Bronchial epithelial cell (primary cell): ENCODE measurements around the gene CGNL1. TPM values are rescaled to one million over a fixed set of nuclear protein-coding genes. Genes with fewer than 3 reads are reported as not detected.

Experiments used
- DNase-seq: peaks from one replicate; pipeline ENCODE4 v3.0.0-alpha.2; 2010; ENCODE audit warnings: low read depth
- FAIRE-seq: peaks from 2 replicates; lab custom pipeline; 2011; peaks lifted over from hg19 to GRCh38; lab: Jason Lieb, UNC
- H3K27me3 ChIP-seq: 2 replicates; pipeline ENCODE4 v1.5.1; 2011; ENCODE audit warnings: low read length; ENCODE audit not compliant: control insufficient read depth, insufficient read depth
- H3K36me3 ChIP-seq: 2 replicates; pipeline ENCODE4 v1.5.1; 2011; ENCODE audit warnings: low read length; ENCODE audit not compliant: control insufficient read depth, insufficient read depth
- H3K4me3 ChIP-seq: 2 replicates; pipeline ENCODE4 v1.5.1; 2011; ENCODE audit warnings: mild to moderate bottlenecking, low read depth, low read length, control low read depth
- total RNA-seq: library from RNA; depleted of rRNA; stranded (reverse); fragments of >200 nt; gene quantifications from 2 replicates; pipeline ENCODE4 v1.2.1, GENCODE V29; 2014
- TF ChIP-seq, protein P1 (sequence below): IDR thresholded peaks from 2 replicates; pipeline ENCODE4 v1.5.1; 2011; ENCODE audit warnings: mild to moderate bottlenecking, moderate library complexity, low read length, control low read depth, inconsistent platforms; ENCODE audit not compliant: insufficient read depth, severe bottlenecking

CGNL1 gene
- total RNA-seq, 1 donor from 2014 or later, result 0.53 TPM

DNA sequence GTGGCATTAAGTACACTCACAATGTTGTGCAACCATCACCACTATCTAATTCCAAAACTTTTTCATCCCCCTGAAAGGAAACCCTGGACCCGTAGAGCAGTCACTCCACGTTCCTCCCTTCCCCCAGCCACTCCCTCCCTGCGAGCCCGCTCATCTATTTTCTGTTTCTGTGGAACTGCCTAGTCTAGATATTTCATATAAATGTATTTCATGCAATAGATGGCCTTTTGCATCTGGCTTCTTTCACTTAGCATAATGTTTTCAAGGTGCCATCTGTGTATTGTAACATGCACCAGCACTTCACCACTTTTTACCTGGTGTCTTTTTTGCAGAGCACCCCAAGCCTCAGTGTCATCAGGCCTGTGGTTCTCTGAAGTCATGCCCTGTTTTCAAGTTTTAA lies 10.7 kb downstream of the CGNL1 start:
- no peaks in the 10 kb centered on the region for H3K27me3 ChIP-seq
- TF ChIP-seq, protein P1, sequence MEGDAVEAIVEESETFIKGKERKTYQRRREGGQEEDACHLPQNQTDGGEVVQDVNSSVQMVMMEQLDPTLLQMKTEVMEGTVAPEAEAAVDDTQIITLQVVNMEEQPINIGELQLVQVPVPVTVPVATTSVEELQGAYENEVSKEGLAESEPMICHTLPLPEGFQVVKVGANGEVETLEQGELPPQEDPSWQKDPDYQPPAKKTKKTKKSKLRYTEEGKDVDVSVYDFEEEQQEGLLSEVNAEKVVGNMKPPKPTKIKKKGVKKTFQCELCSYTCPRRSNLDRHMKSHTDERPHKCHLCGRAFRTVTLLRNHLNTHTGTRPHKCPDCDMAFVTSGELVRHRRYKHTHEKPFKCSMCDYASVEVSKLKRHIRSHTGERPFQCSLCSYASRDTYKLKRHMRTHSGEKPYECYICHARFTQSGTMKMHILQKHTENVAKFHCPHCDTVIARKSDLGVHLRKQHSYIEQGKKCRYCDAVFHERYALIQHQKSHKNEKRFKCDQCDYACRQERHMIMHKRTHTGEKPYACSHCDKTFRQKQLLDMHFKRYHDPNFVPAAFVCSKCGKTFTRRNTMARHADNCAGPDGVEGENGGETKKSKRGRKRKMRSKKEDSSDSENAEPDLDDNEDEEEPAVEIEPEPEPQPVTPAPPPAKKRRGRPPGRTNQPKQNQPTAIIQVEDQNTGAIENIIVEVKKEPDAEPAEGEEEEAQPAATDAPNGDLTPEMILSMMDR, result no peak
- no peaks in the 10 kb centered on the region for H3K36me3 ChIP-seq
- DNase-seq (no peak), FAIRE-seq (no peak)
- H3K4me3 ChIP-seq, result no peak overlapping the region

DNA sequence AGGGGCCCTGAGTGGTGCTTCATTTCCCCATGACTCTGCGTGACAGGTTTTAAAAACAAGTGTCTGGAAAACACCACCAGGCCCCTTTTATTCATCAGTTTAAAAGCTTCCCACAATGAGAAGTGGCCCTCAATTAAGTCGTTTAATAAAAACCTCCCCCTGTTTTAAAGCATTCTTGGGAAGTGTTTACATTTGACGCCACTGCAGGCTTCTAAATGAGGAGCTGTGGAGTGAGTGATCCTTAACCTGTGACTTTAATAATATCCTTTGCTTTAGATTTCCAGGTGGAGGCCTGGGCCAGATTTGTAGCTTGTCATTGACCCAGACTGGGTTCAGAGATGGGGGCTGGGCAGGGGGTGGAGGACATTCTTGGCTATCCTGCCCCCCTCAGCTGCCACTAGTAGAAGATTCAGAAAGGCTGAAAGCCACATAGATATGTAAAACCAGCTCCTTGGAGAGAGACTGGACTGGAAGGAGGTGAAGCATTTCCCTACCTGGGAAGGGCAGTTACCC lies 11.3 kb downstream of the CGNL1 start:
- H3K36me3 ChIP-seq, result no peaks in the 10 kb centered on the region
- H3K4me3 ChIP-seq, result no peak overlapping the region
- TF ChIP-seq, protein P1, result no peak
- FAIRE-seq, result no peak
- H3K27me3 ChIP-seq, result no peaks in the 10 kb centered on the region
- no peak for DNase-seq

DNA sequence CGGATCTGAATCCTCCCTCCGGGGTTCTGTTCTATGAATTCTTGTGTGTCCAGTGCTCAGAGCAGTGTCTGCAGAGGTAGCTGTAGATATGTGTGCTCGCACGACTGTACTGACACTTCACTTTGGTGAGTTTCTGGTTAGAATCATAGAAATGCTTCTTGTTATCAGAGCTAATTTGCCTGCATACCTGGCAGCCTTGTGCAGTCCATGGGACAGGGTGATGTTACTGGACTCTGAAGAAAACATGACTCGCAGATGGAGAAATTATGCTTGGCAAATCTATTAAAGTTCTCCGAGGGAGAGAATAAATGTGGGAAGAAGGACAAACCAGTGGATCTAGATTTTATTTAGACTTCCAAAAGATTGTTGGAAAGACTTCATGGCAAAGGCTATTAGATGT lies 12.2 kb downstream of the CGNL1 start:
- TF ChIP-seq, protein P1, result no peak
- no peaks in the 10 kb centered on the region for H3K36me3 ChIP-seq
- FAIRE-seq (peak; percentile 32), DNase-seq (no peak)
- no peak overlapping the region for H3K4me3 ChIP-seq
- no peaks in the 10 kb centered on the region for H3K27me3 ChIP-seq

DNA sequence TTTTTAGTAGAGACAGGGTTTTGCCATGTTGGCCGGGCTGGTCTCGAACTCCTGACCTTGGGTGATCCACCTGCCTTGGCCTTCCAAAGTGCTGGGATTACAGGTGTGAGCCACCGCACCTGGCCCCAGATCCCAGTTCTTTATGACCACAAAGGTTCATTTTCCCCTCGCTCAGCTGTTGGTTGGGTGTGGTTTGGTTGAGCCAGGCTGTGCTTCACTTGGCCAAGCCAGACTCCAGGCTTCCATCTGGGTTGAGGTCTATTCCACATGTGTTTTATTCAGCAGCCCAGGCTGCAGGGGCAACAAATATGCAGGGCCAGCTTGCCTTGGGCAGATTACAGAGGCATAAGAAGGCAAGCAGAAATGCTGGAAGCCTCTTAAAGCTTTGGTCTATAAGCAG lies 13.7 kb downstream of the CGNL1 start:
- TF ChIP-seq, protein P1, result no peak
- FAIRE-seq (no peak), DNase-seq (no peak)

DNA sequence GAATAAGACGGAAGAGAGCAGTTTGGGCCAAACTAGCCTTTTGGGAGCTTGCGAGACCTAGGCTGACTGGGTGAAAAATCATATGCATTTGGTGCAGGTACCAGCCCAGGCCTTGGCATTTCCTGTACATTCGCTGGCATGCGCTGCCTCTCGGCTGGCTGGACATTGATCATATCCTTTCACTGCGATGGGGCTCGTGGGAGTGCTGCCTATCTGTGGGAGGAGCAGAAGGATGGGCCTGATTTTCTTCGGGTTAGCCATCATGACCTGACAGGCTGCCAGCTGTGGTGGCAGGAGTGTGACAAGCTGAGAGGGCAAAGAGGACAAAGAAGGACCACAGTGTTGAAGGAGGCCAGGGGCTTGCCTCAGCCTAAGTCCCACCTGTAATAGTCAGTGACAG lies 14.3 kb downstream of the CGNL1 start:
- FAIRE-seq (no peak), DNase-seq (no peak)
- H3K4me3 ChIP-seq, result no peak overlapping the region
- no peaks in the 10 kb centered on the region for H3K36me3 ChIP-seq
- TF ChIP-seq, protein P1, result no peak
- no peaks in the 10 kb centered on the region for H3K27me3 ChIP-seq

More for the DNA sequence above, 13.7 kb downstream of the CGNL1 start:
- no peaks in the 10 kb centered on the region for H3K36me3 ChIP-seq
- no peaks in the 10 kb centered on the region for H3K27me3 ChIP-seq
- no peak overlapping the region for H3K4me3 ChIP-seq

DNA sequence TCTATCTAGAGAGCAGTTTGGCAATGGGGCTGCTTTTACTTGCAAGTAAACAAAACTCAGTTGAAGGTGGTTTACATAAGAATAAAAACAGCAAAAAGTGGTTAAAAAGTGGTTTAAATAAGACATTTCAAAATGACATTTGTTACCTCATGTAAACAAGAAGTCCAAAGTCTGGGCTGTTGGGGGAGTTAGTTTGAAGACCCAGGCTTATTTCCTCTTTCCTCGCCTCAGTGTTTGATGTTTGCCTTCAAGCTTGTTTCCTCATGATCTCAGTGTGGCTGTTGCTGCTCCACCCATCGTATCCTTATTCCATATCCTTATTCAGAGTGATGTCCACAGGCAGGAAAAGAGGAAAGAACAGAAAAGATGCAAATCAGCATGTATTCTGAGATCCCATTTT lies 15.2 kb downstream of the CGNL1 start:
- no peak for DNase-seq
- Histone ChIP-seq H3K4me3 (no peak overlapping the region), H3K27me3 (no peaks in the 10 kb centered on the region), H3K36me3 (no peaks in the 10 kb centered on the region)
- TF ChIP-seq, protein P1, result no peak
- no peak for FAIRE-seq
